Choroid plexus epithelial cell (primary cell): Measurements from ENCODE around the gene KHDC3L.

Experiments used
- DNase-seq: peaks from one replicate; pipeline ENCODE4 v3.0.0-alpha.2; 2010; ENCODE audit warnings: low read depth
- H3K4me3 ChIP-seq: 2 replicates; pipeline ENCODE4 v1.5.1; 2011; ENCODE audit warnings: low read depth, mild to moderate bottlenecking, control low read depth, low read length, moderate library complexity
- CTCF ChIP-seq: conservative IDR thresholded peaks from 2 replicates; pipeline ENCODE4 v1.5.1; 2011; ENCODE audit warnings: low read depth, mild to moderate bottlenecking, control low read depth, inconsistent platforms, low read length, moderate library complexity

Gene KHDC3L, protein sequence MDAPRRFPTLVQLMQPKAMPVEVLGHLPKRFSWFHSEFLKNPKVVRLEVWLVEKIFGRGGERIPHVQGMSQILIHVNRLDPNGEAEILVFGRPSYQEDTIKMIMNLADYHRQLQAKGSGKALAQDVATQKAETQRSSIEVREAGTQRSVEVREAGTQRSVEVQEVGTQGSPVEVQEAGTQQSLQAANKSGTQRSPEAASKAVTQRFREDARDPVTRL

GRCh38 chr6:73362358-73362757 is at the start of gene KHDC3L:
Gene KHDC3L, plus strand, starts transcription at chr6:73362658. Its CDS starts 72 bp downstream, at chr6:73362730.
- TF ChIP-seq CTCF = no peak
- no peak for DNase-seq
- H3K4me3 ChIP-seq = no peak within 1 kb of the TSS

- peak overlapping the region; percentile 32 for H3K4me3 ChIP-seq
- DNase-seq = no peak
- no peak for TF ChIP-seq CTCF
Measured at GRCh38 chr6:73314577-73315492, 47.6 kb upstream of the KHDC3L start.

DNA sequence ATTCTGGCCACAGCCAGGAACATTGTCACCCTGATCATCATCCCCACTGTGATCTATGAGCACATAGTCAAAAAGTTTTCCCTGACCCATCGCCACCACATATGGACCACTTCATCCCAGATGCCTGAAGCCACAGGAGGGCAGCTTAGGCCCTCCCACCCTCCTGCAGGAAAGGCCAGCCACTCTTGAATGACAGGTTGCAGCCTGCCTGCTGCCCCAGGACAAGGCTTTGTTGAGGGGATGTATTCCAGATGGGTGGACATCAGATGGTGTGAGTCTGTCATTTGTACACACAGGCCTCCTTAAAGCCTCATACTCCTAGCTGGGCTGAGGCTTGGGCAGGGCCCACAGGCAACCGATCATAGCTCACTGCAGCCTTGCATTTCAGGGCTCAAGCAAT is 39.1 kb upstream of the KHDC3L start:
- no peak for DNase-seq
- H3K4me3 ChIP-seq = no peak overlapping the region
- no peak for TF ChIP-seq CTCF

- no peak for DNase-seq
- TF ChIP-seq CTCF = no peak
- no peak overlapping the region for H3K4me3 ChIP-seq
Measured at GRCh38 chr6:73325656-73326055, 36.8 kb upstream of the KHDC3L start.

DNA sequence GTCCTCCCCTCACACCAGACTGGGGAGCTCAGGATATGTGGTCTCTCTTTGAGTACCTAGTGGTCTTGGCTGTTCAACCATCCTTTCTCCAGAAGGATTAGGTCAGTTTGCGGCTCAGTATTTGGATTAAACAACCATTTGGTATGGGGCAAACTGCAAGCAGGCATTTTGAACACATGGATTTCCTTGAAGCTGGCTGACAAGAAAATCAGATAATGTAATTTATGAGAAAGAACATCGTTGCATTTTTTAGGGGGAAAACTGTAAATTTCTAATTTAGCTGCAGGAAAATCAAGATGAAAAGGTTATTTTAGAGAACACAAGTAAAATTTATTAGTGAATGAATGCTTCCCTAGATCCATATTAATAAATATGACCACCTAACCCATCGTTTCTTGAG is 33.7 kb upstream of the KHDC3L start:
- no peak overlapping the region for H3K4me3 ChIP-seq

GRCh38 chr6:73329201-73329600 is 33.3 kb upstream of the KHDC3L start:
- no peak for TF ChIP-seq CTCF
- no peak for DNase-seq

More for the DNA sequence above, 33.7 kb upstream of the KHDC3L start:
- no peak for DNase-seq
- no peak for TF ChIP-seq CTCF

More at GRCh38 chr6:73329201-73329600, 33.3 kb upstream of the KHDC3L start:
- H3K4me3 ChIP-seq = no peak overlapping the region
